ENCODE data around the gene ATG9B.

The ATG9B gene

GRCh38 chr7:151024435-151025056, at the start of gene ATG9B:
TSS of gene ATG9B (minus strand) at chr7:151024494. CDS start at chr7:151024423, 71 bp downstream.
- no peak for DNase-seq

GRCh38 chr7:151073990-151074389, 49.7 kb upstream of the ATG9B start:
- no peak for DNase-seq

GRCh38 chr7:151071032-151071866, 47.0 kb upstream of the ATG9B start:
- DNase-seq, result no peak

GRCh38 chr7:151070574-151070960, 46.3 kb upstream of the ATG9B start:
- no peak for DNase-seq

- no peak for DNase-seq
Observed at GRCh38 chr7:151069841-151070573, 45.7 kb upstream of the ATG9B start.

GRCh38 chr7:151068069-151068773, 43.9 kb upstream of the ATG9B start:
- DNase-seq, result no peak

GRCh38 chr7:151066273-151066974, 42.1 kb upstream of the ATG9B start:
- no peak for DNase-seq

- DNase-seq, result no peak
Observed at GRCh38 chr7:151065516-151065915, 41.2 kb upstream of the ATG9B start.

- no peak for DNase-seq
Observed at GRCh38 chr7:151064993-151065392, 40.7 kb upstream of the ATG9B start.

GRCh38 chr7:151064454-151064853, 40.2 kb upstream of the ATG9B start:
- DNase-seq, result no peak

- no peak for DNase-seq
Observed at GRCh38 chr7:151063212-151063561, 38.9 kb upstream of the ATG9B start.

GRCh38 chr7:151062399-151063211, 38.3 kb upstream of the ATG9B start:
- peak; percentile 83 for DNase-seq

- no peak for DNase-seq
Observed at GRCh38 chr7:151062111-151062398, 37.8 kb upstream of the ATG9B start.

GRCh38 chr7:151061213-151062110, 37.2 kb upstream of the ATG9B start:
- no peak for DNase-seq

GRCh38 chr7:151060416-151061212, 36.3 kb upstream of the ATG9B start:
- DNase-seq, result no peak

- no peak for DNase-seq
Observed at GRCh38 chr7:151060113-151060415, 35.8 kb upstream of the ATG9B start.

GRCh38 chr7:151059367-151060112, 35.2 kb upstream of the ATG9B start, which contains the start of gene SLC4A2:
TSS of gene SLC4A2 (plus strand) at chr7:151059589. CDS start at chr7:151061988, 2,399 bp downstream.
- DNase-seq, result peak; percentile 89

- DNase-seq, result no peak
Observed at GRCh38 chr7:151058781-151059366, 34.6 kb upstream of the ATG9B start.

Data from 8988T (cell line).